Fibroblast of mammary gland (primary cell): ENCODE measurements around the gene CARNS1.

Experiments
- DNase-seq: peaks from one replicate; pipeline ENCODE4 v3.0.0-alpha.2; 2010; ENCODE audit warnings: low read depth
- H3K4me3 ChIP-seq: 2 replicates; pipeline ENCODE4 v1.5.1; 2011; ENCODE audit warnings: low read depth, mild to moderate bottlenecking, low read length, moderate library complexity; ENCODE audit not compliant: control insufficient read depth
- CTCF ChIP-seq: conservative IDR thresholded peaks from 2 replicates; pipeline ENCODE4 v1.5.1; 2011; ENCODE audit warnings: low read depth, low read length, inconsistent platforms; ENCODE audit not compliant: control insufficient read depth, insufficient read depth

The CARNS1 gene

GRCh38 chr11:67428052-67429001 lies 12.8 kb downstream of the CARNS1 start, which contains the start of gene RPS6KB2:
Gene RPS6KB2, plus strand, starts transcription at chr11:67428494. Its CDS starts 52 bp downstream, at chr11:67428546.
- peak; percentile 96 for DNase-seq
- H3K4me3 ChIP-seq, result peak within 1 kb of the TSS; percentile 99
- no peak for TF ChIP-seq CTCF

GRCh38 chr11:67429038-67429668 lies 13.7 kb downstream of the CARNS1 start:
- DNase-seq, result peak; percentile 25
- TF ChIP-seq CTCF, result no peak
- peak overlapping the region; percentile 99 for H3K4me3 ChIP-seq

GRCh38 chr11:67429722-67430121 lies 14.2 kb downstream of the CARNS1 start:
- no peak for TF ChIP-seq CTCF
- peak overlapping the region; percentile 99 for H3K4me3 ChIP-seq
- no peak for DNase-seq

- H3K4me3 ChIP-seq, result no peak overlapping the region
- DNase-seq, result no peak
- TF ChIP-seq CTCF, result no peak
Measured at GRCh38 chr11:67431346-67432249, 16.1 kb downstream of the CARNS1 start.

GRCh38 chr11:67432655-67433349 lies 17.3 kb downstream of the CARNS1 start:
- DNase-seq, result no peak
- H3K4me3 ChIP-seq, result no peak overlapping the region
- no peak for TF ChIP-seq CTCF
